Activated T-cell treated with anti-CD3 and anti-CD28 coated beads for 1 hour (primary cell): Measurements from ENCODE around the gene SORBS2.

ENCODE experiments used
- DNase-seq: peaks from one replicate; pipeline ENCODE4 v3.0.0-alpha.2; 2020; ENCODE audit warnings: low read depth

The SORBS2 gene

GRCh38 chr4:185800266-185800945 is 11.6 kb downstream of the SORBS2 start:
- DNase-seq, result no peak

GRCh38 chr4:185799442-185799841 is 12.6 kb downstream of the SORBS2 start:
- no peak for DNase-seq

GRCh38 chr4:185797596-185798338 is 14.2 kb downstream of the SORBS2 start:
- DNase-seq, result no peak

- DNase-seq, result no peak
These were observed 15.0 kb downstream of the SORBS2 start for GRCh38 chr4:185797018-185797417.

- DNase-seq, result no peak
These were observed 15.8 kb downstream of the SORBS2 start for GRCh38 chr4:185796176-185796575.

- DNase-seq, result no peak
These were observed 17.4 kb downstream of the SORBS2 start for GRCh38 chr4:185794637-185795036.

- no peak for DNase-seq
These were observed 18.3 kb downstream of the SORBS2 start for GRCh38 chr4:185793716-185794115.

GRCh38 chr4:185793116-185793485 is 18.9 kb downstream of the SORBS2 start:
- no peak for DNase-seq

- DNase-seq, result no peak
These were observed 19.4 kb downstream of the SORBS2 start for GRCh38 chr4:185792384-185793115.

- no peak for DNase-seq
These were observed 23.9 kb downstream of the SORBS2 start for GRCh38 chr4:185787926-185788679.

GRCh38 chr4:185786422-185786821 is 25.6 kb downstream of the SORBS2 start:
- DNase-seq, result no peak

GRCh38 chr4:185783574-185783973 is 28.4 kb downstream of the SORBS2 start:
- DNase-seq, result no peak

- no peak for DNase-seq
These were observed 29.5 kb downstream of the SORBS2 start for GRCh38 chr4:185782523-185782922.

GRCh38 chr4:185781555-185782215 is 30.3 kb downstream of the SORBS2 start:
- no peak for DNase-seq

GRCh38 chr4:185780472-185780871 is 31.5 kb downstream of the SORBS2 start:
- DNase-seq, result no peak

- no peak for DNase-seq
These were observed 32.5 kb downstream of the SORBS2 start for GRCh38 chr4:185779517-185779916.

- no peak for DNase-seq
These were observed 33.7 kb downstream of the SORBS2 start for GRCh38 chr4:185778307-185778706.

- DNase-seq, result no peak
These were observed 36.0 kb downstream of the SORBS2 start for GRCh38 chr4:185775792-185776555.

GRCh38 chr4:185774845-185775680 is 36.9 kb downstream of the SORBS2 start:
- no peak for DNase-seq

- DNase-seq, result no peak
These were observed 37.8 kb downstream of the SORBS2 start for GRCh38 chr4:185774131-185774653.
